ENCODE results near the gene USP47. TPM values are rescaled to one million over a fixed set of nuclear protein-coding genes. Genes with fewer than 3 reads are reported as not detected.

Gene USP47
- total and polyA plus RNA-seq, 2 of the 13 experiments (the other 11 are each of a cell fraction or from before 2014, with no cell fraction given), result 12.2 to 52.7 TPM

DNA sequence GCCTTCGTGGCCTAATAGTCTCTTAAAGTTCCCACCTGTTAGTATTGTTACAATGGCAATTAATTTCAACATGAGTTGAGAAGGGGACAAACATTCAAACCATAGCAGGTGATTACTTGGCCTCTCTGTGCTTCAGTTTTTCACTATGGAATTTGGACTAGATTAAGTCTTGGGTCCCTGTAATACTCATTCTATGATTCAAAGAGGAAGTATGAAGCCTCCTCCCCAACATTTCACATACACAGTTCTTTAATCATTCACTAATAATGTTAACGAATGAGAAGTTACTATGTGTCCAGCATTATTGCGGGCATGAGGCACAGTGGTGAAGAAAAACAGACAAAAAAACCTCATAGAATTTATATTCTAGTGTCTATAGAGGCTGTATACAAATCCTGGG lies 19.9 kb upstream of the USP47 start:
- Histone ChIP-seq H3K4me3 (replicated peaks in 1 of 3; ENCODE audit: insufficient read depth in 1 of 3, low read depth in 2 of 3, low read length in 3 of 3) (no peak overlapping the region), H3K4me1 (ENCODE audit: insufficient read depth, low read length) (no peaks in the 10 kb centered on the region), H3K79me2 (ENCODE audit: insufficient read depth, low read length) (no peaks in the 10 kb centered on the region), H3K4me2 (ENCODE audit: low read depth, low read length) (no peak overlapping the region), H4K20me1 (ENCODE audit: insufficient read depth, low read length) (no peaks in the 10 kb centered on the region), H2AFZ (ENCODE audit: low read length) (no peak overlapping the region), H3K9me3 (ENCODE audit: low read length) (no peaks in the 10 kb centered on the region), H3K36me3 (replicated peaks in 1 of 2; ENCODE audit: control insufficient read depth in 1 of 2, insufficient read depth in 2 of 2, low read length in 2 of 2) (no peaks in the 10 kb centered on the region), H3K27ac (ENCODE audit: extremely low read length, insufficient read depth, low read length) (no peak overlapping the region), H3K9ac (ENCODE audit: insufficient read depth, low read depth, low read length) (no peak overlapping the region), H3K27me3 (ENCODE audit: control insufficient read depth in 1 of 2, insufficient read depth in 2 of 2, low read length in 2 of 2) (no peaks in the 10 kb centered on the region)
- DNase-seq (ENCODE audit: low spot score) (no peak), FAIRE-seq (no peak), ATAC-seq (no peak)
- in situ Hi-C loops (cut with HindIII; ENCODE audit: extremely low pct_ligation_motif_present, low pct_unique_long_range_greater_than_20kb), result loop anchor here (25.0 kb wide), 1 partner anchor 465 kb away; no protein-coding TSS in a partner anchor
- WGBS (ENCODE audit: low lambda C conversion rate), result 21% methylated on average over 3 of the region's 3 CpGs
- TF ChIP-seq ADNP (CRISPR knock-in tag; IDR thresholded peaks at IDR 0.05) (no peak), ZNF326 (CRISPR knock-in tag; IDR thresholded peaks at IDR 0.05; ENCODE audit: borderline replicate concordance) (no peak), TCF7L2 (IDR thresholded peaks at IDR 0.05; ENCODE audit: low read depth, low read length) (no peak), KDM6A (CRISPR knock-in tag; IDR thresholded peaks at IDR 0.05; ENCODE audit: low read depth) (no peak), ZFP37 (CRISPR knock-in tag; IDR thresholded peaks at IDR 0.05; ENCODE audit: borderline replicate concordance) (no peak), ZC3H13 (CRISPR knock-in tag; IDR thresholded peaks at IDR 0.05) (no peak), SMARCC2 (IDR thresholded peaks at IDR 0.05) (no peak), NR2F6 (IDR thresholded peaks at IDR 0.05) (no peak), NR2F6 (CRISPR knock-in tag; IDR thresholded peaks at IDR 0.05) (no peak), SMAD1 (CRISPR knock-in tag; IDR thresholded peaks at IDR 0.05; ENCODE audit: borderline replicate concordance, low read depth) (no peak), FOSL1 (CRISPR knock-in tag; IDR thresholded peaks at IDR 0.05; ENCODE audit: borderline replicate concordance) (no peak), GTF3A (CRISPR knock-in tag; conservative IDR thresholded peaks at IDR 0.05) (no peak), SP140L (CRISPR knock-in tag; IDR thresholded peaks at IDR 0.05; ENCODE audit: borderline replicate concordance) (no peak)
- TF ChIP-seq, protein P1, sequence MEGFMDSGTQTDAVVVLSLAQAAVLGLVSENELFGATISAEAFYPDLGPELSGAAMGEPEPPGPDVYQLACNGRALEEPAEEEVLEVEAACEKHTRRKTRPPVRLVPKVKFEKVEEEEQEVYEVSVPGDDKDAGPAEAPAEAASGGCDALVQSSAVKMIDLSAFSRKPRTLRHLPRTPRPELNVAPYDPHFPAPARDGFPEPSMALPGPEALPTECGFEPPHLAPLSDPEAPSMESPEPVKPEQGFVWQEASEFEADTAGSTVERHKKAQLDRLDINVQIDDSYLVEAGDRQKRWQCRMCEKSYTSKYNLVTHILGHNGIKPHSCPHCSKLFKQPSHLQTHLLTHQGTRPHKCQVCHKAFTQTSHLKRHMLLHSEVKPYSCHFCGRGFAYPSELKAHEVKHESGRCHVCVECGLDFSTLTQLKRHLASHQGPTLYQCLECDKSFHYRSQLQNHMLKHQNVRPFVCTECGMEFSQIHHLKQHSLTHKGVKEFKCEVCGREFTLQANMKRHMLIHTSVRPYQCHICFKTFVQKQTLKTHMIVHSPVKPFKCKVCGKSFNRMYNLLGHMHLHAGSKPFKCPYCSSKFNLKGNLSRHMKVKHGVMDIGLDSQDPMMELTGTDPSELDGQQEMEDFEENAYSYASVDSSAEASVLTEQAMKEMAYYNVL (CRISPR knock-in tag; IDR thresholded peaks at IDR 0.05; ENCODE audit: borderline replicate concordance), result no peak
- TF ChIP-seq, protein P2, sequence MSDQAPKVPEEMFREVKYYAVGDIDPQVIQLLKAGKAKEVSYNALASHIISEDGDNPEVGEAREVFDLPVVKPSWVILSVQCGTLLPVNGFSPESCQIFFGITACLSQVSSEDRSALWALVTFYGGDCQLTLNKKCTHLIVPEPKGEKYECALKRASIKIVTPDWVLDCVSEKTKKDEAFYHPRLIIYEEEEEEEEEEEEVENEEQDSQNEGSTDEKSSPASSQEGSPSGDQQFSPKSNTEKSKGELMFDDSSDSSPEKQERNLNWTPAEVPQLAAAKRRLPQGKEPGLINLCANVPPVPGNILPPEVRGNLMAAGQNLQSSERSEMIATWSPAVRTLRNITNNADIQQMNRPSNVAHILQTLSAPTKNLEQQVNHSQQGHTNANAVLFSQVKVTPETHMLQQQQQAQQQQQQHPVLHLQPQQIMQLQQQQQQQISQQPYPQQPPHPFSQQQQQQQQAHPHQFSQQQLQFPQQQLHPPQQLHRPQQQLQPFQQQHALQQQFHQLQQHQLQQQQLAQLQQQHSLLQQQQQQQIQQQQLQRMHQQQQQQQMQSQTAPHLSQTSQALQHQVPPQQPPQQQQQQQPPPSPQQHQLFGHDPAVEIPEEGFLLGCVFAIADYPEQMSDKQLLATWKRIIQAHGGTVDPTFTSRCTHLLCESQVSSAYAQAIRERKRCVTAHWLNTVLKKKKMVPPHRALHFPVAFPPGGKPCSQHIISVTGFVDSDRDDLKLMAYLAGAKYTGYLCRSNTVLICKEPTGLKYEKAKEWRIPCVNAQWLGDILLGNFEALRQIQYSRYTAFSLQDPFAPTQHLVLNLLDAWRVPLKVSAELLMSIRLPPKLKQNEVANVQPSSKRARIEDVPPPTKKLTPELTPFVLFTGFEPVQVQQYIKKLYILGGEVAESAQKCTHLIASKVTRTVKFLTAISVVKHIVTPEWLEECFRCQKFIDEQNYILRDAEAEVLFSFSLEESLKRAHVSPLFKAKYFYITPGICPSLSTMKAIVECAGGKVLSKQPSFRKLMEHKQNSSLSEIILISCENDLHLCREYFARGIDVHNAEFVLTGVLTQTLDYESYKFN (CRISPR knock-in tag; conservative IDR thresholded peaks at IDR 0.05), result no peak
- TF ChIP-seq, protein P3, sequence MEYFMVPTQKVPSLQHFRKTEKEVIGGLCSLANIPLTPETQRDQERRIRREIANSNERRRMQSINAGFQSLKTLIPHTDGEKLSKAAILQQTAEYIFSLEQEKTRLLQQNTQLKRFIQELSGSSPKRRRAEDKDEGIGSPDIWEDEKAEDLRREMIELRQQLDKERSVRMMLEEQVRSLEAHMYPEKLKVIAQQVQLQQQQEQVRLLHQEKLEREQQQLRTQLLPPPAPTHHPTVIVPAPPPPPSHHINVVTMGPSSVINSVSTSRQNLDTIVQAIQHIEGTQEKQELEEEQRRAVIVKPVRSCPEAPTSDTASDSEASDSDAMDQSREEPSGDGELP (IDR thresholded peaks at IDR 0.05; ENCODE audit: borderline replicate concordance, low read depth), result no peak
- TF ChIP-seq, protein P4, sequence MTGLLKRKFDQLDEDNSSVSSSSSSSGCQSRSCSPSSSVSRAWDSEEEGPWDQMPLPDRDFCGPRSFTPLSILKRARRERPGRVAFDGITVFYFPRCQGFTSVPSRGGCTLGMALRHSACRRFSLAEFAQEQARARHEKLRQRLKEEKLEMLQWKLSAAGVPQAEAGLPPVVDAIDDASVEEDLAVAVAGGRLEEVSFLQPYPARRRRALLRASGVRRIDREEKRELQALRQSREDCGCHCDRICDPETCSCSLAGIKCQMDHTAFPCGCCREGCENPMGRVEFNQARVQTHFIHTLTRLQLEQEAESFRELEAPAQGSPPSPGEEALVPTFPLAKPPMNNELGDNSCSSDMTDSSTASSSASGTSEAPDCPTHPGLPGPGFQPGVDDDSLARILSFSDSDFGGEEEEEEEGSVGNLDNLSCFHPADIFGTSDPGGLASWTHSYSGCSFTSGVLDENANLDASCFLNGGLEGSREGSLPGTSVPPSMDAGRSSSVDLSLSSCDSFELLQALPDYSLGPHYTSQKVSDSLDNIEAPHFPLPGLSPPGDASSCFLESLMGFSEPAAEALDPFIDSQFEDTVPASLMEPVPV (CRISPR knock-in tag; IDR thresholded peaks at IDR 0.05), result no peak
- POLR2A ChIA-PET, result no interaction called here
- BruUV-seq (replicated peaks), result no TSS peak
- CTCF ChIA-PET (ENCODE audit: low intra/inter-chr PET ratio, low total read pairs), result no interaction called here
- intact Hi-C loops (cut with micrococcal nuclease; ENCODE audit: unreplicated experiment), result no loop called here
